HG02678 (cell line): ENCODE results near the gene KCTD20.

ENCODE experiments used
- ATAC-seq: cut with Tn5 transposase; IDR thresholded peaks from one replicate; pipeline ENCODE4 v1.9.1; 2021; ENCODE audit warnings: mild to moderate bottlenecking, moderate library complexity; ENCODE audit not compliant: unreplicated experiment

The KCTD20 gene

DNA sequence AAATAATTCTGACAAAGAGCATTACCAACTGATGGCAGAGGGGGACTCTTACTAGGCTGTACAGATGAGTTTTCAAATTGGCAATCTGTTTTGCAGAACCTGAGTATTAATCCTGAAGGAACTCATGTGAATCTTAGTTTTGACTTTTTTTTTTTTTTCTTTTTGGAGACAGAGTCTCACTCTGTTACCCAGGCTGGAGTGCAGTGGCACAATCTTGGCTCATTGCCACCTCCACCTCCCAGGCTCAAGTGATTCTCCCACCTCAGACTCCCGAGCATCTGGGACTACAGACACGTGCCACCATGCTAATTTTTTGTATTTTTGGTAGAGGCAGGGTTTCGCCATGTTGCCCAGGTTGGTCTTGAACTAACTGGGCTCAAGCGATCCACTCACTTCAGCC, 49.3 kb downstream of the KCTD20 start:
- ATAC-seq = no peak

DNA sequence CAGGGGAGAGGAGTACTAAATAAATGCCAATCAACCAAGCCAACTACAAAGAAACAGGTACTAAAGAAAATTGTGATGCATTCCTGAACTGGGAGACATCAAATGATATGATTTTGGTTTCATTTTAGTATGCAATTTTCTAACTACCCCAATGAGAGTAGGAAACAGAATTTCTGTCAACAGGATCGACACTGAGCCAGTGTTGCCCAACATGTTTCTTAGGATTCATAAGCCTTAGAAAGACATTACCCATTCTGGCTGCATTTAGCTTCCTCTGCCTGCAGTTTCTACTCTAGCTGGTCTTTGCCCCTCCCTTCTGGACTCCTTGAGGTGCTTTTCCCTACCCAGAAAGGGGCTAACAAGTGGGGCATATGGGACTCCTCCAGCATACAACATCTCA, 49.8 kb downstream of the KCTD20 start:
- ATAC-seq = no peak

DNA sequence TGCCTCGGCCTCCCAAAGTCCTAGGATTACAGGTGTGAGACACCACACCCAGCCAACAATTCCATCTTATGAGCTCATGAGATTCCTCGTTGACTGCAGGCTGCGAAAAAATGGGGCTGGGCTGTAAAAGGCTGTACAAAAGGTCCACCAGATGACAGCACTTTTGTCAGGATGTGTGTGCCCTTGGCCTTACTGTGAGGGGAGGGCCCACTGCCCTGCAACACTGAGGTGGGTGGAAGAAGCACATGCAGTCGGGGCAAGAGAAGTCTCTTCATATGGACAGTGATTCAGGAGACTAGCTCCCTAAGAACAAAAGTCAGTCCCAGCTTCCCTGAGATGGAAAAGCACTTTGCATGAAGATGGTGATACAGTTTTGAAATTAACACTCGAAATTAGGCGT, 50.5 kb downstream of the KCTD20 start:
- ATAC-seq = no peak

DNA sequence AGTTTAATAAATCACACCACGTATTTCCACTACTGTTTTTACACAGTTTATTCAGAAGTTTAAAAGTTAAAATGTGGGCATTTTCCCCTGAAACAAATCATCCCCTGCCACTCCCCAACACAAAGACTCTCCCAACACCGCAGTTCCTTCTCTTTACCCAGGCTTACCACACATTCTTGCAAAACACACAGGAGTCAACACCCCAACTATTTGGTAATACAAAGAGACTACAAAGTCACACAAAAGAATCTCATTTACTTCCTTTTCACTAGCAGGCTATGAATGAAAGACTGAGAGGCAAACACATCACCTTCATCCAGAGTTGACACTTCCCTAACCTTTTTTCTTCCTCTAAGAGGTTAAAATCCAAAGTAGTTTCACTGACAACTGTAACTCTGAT, 51.1 kb downstream of the KCTD20 start:
- ATAC-seq = no peak

DNA sequence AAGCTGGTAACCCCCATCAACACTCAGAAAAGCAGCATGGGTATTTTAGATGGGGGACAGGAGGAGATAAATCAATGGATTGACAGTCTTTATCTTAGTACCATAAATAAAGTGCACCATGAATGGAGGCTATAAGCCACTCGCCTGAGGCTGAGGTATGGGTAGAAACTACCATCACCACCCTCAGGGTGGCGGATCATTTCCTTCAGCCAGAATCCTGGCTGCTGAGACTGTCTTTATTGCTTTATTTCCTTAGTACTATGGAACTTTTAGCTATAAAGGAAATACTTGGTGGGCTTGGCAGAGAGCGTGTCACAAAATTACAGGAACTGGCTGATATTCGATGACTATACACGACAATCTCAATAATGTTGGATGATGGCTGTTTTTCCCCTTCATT, 52.3 kb downstream of the KCTD20 start:
- ATAC-seq = no peak

DNA sequence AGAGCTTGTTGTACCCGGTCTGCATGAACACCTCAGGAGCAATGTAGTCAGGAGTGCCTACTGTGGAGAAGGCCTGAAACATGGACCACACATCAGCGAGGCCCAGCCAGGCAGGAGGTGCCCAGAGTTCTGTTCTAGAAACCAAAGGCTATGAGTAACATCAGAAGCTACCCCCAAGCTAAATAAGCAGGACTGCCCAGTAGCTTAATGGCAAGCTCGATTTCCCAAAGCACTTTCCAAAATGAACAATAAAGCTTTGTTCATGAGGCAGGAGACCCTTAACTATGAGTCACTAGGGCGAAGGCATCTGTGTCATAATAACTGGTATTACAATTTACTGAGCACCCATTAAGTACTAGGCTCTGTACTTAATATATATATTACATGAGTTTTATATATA, 57.1 kb downstream of the KCTD20 start:
- no peak for ATAC-seq

DNA sequence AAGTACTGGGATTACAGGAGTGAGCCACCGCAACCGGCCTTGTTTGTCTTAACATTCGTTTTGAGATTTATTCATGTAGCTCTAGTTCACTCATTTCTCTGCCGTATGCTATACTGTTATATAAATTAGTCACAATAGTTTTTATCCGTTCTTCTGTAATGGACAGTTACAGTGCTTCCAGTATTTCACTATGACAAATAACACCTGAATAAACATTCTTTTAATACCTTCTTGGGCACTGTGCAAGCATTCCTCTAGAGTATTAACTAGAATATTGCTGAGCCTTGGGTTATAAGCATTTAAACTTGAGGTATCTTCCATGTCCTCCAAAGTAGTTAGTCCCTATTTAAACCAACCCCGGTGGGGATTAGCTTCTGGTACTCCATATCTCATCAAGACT, 58.9 kb downstream of the KCTD20 start:
- no peak for ATAC-seq

DNA sequence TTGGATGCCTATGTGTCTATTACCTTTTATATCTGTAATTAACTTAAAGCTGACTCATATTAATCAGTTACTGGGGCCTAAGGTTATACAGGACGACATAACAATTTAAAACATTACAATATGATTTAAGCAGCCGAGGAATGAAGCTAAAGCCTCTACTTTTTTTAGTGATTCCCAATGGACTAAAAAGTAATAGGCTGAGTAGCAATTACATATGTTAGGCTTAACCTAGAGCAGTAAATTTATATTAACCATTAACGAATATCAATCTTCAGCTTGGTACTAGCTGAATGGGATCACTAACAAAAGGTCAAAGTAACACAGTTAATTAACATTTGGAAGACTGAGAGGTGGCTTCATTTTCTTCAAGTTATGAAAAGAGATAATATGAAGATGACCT, 61.4 kb downstream of the KCTD20 start:
- ATAC-seq = no peak

DNA sequence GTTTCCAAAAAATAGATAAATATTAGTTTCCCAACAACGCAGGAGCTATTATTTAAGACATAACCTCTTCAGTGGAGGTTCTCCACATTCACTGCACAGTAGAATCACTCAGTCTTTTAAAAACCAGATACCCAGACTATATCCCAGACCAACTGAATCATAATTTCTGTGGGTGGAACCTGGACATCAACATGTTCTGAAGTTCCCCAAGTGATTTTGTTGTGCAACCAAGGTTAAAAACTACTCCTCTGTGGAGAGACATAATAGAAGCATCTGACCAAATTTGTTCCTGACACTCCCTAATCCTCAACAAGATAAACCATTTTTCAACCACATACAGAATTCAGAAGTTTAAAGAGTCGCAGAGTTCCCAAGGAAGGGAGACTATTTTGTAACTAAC, 62.2 kb downstream of the KCTD20 start:
- no peak for ATAC-seq

DNA sequence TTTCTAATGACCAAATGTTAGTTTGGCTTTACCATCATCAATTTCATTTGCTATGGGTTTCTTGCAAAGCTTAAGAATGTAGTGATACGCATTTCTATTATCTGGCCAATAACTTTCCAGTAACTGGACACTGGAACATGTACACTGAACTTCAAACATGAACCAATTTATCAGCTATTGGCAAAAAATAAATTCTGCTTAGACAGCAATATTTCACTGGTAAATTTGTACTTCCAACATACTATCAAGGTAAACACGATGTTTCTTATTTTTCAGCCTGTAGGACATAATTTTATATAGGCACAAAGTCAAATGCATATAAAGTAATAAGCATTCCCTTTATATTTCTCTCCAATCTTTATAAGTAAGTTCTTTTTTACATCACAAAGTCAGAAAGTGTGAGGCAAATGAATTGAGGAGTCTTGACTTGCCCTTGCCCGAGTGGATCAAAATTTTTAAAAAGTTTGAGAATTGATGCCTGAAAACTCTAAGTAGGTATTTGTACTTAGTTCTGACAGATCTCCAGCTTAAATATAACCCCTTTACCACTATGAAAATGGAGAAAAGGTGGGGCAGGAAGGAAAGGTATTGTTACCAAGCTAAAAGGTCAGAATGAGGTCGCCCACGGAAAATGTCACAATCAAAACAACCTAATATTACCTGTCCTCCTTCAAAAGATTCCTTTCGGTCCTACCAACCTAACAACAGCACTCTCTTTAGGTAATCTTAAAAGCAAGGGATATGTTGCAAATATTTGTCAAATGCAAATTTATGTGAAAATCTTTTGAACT, 63.1 kb downstream of the KCTD20 start:
- ATAC-seq = no peak

DNA sequence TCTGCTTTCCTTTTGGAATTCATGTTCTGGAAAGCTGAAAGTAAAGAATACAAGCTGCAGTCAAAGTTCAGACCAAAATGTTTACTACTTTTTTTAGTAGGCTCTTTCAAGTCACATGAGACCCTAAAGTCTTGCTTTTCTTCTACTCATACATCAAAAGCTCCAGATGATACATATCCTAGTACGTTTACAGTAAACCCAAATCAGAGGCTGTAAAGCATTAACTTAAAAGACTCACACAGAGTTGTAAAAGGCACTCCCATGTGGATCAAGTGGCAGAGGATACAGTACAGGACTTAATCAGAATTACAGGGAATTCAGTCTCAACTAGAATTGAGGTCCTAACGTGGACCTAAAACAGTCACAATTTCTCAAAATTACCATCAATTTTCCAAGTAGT, 63.8 kb downstream of the KCTD20 start:
- no peak for ATAC-seq

DNA sequence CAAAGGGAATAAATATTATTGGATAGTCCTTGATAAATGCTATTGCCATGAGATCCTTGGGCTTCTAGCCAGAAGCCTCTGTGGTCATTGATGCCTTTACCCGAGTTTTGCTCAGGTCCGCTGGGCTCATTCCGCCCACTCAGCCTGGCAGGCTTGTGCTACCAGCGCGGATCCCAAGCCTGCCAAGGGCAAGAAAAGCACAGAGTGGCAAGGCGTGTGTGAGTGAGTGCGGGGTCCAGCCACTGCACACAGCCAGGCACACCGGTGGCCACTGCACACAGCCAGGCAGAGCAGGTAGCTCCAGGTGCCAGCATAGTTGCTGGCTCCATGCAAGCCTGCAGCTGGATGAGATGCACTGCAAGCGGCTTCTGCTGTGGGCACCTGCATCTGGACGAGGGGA, 65.7 kb downstream of the KCTD20 start:
- ATAC-seq = no peak

DNA sequence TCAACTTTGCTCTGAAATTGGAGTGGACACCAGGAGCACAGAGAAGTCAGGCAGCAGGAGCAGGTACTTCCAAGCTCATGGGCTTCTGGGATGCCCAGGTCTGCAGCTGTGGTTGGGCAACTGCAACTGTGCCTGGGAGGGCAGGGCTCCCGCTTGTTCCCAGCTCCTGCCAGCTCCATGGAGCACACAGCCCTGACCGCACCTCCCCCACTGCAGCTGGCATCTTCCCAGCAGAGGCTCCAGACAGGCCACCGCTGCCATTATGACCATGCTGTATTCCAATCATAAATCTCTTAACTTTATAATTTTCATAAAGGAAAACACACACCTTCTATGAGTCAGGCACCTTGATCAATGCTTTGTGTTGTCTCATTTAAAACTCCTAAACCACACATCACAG, 67.6 kb downstream of the KCTD20 start:
- ATAC-seq = no peak

DNA sequence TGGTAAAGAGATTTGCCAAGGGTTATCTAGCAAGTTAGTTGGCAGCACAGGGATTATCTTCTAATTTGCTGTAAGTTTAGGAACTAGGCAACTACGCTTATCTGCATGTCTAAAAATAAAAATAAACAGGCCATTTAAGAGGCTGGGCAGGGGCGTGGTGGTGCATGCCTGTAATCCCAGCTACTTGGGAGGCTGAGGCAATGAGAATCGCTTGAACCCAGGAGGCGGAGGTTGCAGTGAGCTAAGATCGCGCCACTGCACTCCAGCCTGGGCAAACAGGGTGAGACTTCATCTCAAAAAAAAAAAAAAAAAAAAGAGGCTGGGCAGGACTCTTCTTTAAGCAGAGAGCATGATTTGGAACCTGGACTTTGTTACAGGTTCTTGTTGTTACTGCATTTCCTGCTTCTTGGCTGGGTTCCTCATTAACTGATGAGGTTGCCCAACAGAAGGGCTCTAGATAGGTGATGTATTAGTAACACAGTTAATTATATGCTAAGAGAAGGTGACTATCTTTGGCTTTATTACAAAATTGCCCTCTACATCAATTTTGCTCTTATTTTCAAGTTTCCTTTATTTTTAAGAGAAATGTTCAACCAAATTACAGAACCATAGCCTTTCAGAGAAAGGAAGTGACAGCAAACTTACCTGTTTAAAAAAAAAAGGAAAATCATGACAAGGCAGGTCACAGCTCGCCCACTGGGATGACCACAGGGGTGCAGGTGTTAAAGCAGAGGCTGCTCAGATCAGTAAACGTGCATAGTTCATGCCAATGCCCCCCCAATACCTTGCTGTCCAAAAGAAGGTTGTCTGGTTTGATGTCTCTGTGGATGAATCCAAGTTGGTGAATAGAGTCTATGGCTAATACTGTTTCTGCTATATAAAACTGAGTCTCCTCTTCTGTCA, 72.0 kb downstream of the KCTD20 start:
- ATAC-seq = no peak

DNA sequence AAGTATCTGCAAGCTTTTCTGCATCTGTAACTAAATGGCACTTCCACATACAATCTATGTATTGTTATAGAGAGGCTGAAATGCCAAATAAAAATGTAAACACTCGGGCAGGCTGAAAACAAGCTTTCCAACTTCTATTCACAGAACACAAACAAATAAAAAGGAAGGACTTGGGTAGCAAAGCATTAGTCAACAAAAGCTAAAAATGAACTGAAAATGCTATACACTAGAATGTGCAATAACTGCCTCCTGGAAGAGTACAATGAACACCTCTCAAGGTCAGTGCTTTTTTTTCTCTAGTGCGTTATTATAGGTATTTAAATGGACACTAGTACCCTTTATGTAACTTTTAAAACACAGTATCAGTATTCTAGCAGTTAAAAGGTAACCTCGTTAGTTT, 73.0 kb downstream of the KCTD20 start:
- no peak for ATAC-seq

DNA sequence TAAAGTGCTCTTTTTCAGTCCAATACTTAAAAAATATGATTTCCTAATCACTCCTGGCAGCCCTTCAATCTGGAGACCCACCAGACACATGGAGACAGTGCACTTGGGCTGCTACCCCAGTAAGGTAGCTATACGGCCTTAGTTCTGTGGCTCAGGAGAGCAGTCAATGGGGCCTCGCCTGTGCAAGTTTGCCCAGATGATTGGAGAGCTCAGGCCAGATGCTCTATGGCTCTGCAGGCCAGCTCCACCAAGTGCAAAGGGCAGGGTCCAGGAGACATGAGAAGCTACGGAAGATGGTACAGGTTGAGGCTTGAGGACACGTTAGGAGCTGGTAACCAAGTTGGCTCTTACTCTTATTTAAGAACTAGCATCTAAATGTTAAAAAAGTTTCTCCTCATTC, 73.8 kb downstream of the KCTD20 start:
- no peak for ATAC-seq

DNA sequence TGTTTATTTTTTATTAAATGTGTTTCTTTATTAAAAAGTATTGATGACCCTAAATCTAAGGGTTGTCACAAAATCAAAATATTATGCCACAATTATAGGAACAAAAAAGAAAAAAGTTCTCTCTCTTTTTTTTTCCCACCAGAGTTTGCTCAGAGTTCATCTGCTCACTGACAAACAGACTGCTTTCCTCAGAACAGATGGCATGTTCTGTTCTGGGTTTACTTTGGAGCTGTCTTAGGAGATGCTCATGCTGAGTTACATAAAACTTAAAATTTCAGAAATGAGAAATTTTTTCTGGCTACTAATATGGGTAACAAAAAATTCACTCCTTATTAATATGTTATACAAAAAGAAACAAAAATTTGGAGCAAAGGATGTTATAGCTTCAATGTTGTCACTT, 74.2 kb downstream of the KCTD20 start:
- ATAC-seq = no peak

DNA sequence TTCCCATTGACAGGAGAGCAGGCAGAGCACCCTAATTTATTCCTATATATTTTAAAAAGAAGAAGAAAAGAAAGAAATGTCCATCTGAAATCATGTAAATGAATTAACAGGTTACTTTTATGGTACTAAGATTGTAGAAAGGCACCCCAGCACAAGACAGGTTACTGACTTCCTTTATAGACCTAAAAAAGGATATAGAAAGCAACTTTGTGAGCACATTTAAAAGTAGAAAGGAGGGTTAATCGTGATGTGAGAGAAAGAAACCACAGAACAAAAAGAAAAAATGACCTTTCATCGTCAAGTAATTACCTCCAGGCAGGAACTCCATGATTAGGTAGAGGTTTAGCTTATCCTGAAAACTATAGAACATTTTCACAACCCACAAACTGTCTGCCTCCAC, 74.6 kb downstream of the KCTD20 start:
- ATAC-seq = no peak

DNA sequence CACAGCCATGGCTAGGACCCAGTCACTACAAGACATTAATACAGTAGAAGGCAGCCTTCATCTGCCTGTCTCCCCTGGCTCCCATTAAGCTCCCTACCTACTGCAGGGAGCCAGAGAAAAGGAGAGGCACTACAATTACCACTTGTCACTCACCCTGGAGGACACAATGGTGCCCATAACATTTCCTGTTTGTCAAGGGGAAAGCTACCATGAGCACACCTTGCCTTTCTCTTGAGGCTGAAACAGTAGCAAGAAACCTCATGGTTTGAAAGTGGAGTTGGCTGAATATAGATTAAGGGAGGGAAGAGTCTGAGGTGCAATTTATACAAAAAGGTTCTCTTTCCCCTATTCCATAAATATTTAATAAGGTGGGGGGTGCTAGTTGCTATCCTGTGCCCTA, 76.6 kb downstream of the KCTD20 start:
- no peak for ATAC-seq

DNA sequence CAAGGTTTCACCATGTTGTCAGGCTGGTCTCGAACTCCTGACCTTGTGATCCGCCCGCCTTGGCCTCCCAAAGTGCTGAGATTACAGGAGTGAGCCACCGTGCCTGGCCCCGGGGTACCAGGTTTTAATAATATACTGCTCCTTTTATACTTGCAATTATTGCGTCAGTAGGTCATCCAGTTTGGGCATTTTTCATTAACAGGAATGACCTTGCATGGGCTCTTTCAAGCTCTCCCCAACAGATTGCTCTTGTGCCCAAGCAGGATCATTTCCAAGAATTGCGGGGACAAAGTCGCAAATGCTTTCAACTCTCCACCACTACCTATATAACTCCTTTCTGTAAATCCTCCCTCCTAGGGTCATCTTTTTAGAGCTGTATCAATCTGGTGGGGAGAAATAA, 80.7 kb downstream of the KCTD20 start:
- ATAC-seq = no peak

DNA sequence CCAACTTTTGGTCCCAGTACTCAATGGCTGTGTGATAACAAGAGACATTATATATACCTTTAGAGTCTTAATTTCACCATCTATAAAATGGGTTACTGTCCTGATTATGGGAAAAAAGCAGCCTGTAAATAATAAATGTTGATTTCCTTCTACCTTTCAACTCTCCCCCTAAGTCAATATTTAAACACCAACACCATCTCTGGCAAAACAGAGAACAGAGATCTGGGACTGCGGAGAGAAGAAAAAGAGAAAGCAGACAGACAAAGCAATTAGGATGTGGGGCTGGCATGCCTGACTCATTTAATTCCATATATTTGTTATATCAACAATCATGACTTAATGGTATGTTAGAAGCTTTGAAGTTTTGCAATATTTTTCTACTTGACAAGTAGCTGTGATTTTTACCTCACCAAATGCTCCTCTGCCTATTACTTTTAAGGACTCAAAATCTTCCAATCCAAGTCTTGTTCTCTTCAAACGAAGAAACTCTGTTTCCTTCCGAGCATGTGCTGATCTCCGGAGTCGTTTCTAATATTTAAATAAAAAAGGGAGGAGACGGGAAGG, 81.2 kb downstream of the KCTD20 start:
- ATAC-seq = no peak

DNA sequence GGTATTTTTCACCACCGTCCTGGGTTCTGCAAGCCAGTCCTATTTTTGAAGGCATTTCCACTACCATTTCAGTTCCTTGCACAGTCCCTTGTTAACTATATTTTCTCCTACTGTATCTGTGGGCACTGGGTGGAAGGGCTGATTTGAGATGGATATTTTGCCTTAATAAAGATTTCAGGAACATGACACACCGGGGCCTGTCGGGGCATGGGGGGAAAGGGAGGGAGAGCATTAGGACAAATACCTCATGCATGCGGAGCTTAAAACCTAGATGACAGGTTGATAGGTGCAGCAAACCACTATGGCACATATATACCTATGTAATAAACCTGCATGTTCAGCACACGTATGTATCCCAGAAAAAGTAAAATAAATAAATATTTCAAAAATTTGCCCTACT, 82.1 kb downstream of the KCTD20 start:
- ATAC-seq = no peak
